Right ventricle myocardium inferior (tissue), 1 donor: Measurements from ENCODE around the gene CTSS. TPM values are rescaled to one million over a fixed set of nuclear protein-coding genes. Genes with fewer than 3 reads are reported as not detected.
"Not testable (repeated sequence)": the region's sequence is repeated elsewhere in the genome, so short reads cannot be mapped to it uniquely, and the experiment has no call there.

Experiments
- ATAC-seq: fragments of 200-7000 bp; cut with Tn5 transposase; one replicate; pipeline ENCODE4 v1.9.1; 2020; ENCODE audit warnings: mild to moderate bottlenecking, moderate library complexity
- DNase-seq: peaks from one replicate; pipeline ENCODE4 v3.0.0; 2021; ENCODE audit errors: missing footprints
- intact Hi-C: fragments of 100-400 bp; cut with DNase I; formaldehyde crosslinking; loops from one replicate; pipeline ENCODE4 v1.11.0; 2022
- total RNA-seq: library from RNA; stranded (reverse); fragmentation: NEBNext Ultra II Directional; extraction: Animal tissue kit (Norgen Biotek cat#: 25700); gene quantifications from one replicate; pipeline ENCODE4 v1.2.1, GENCODE V29; 2021
- donor health status: DM: no; HTN: yes; CAD: no; lungs with severe emphysema.

Gene CTSS
- total RNA-seq, 1 donor from 2014 or later, result 38.4 TPM

DNA sequence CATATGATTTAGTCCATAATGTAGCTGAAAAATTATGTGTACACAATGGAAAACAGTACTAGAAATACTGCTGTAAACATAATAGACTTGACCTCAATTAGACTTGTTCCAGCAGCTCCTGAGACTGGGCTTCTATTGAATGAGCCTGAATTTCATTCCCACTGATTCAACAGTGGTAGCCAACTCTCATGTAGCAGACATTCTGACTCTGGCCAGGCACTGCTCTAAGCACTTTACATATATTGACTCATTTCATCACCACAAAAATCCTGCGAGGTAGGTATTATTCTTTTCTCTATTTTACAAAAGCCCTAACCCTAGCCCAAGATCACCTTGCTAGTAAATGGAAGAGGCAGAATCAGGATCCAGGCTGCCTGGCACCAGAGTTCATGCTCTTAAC is 12.8 kb upstream of the CTSS start:
- DNase-seq (no peak), ATAC-seq (no peak)
- intact Hi-C loops, result no loop called here

DNA sequence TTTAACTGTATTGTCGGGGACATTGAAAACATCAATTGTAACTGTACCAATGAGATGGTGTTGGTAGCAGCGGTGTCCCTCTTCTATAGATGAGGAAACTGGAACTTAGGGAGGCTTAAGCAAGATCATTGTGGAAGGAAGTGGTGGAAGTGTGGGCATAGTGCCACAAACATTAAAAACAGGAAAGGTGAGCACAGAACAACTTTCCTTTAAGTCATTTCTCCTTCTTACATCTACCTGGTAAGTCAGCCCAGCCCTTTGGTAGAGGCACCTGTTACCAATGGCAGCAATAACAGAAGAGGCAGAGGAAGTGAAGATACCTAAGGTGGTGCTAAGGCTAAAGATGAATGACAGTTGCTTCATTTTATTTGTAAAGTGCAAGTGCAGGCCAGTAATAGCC is 12.0 kb upstream of the CTSS start:
- intact Hi-C loops, result no loop called here
- no peak for DNase-seq
- ATAC-seq, result no peak

DNA sequence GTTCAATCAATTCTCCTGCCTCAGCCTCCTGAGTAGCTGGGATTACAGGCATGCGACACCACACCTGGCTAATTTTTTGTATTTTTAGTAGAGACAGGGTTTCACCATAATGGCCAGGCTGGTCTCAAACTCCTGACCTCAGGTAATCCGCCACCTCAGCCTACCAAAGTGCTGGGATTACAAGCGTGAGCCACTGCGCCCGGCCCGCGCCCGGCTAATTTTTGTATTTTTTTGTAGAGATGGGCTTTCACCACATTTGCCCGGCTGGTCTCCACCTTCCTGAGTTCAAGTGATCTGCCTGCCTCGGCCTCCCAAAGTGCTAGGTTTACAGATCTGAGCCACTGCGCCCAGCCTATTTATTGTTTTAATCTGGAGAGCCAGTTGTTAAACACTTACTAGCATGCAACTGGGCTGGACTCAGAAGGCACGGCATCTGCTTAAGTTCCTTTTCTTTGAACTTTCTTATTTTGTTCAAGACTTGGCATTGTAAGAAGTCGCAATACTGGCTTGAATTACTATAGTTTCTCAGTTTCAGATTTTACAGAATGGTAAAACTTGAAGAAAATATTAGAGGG is 10.4 kb upstream of the CTSS start:
- ATAC-seq, intact Hi-C loops, DNase-seq: not testable (repeated sequence)

DNA sequence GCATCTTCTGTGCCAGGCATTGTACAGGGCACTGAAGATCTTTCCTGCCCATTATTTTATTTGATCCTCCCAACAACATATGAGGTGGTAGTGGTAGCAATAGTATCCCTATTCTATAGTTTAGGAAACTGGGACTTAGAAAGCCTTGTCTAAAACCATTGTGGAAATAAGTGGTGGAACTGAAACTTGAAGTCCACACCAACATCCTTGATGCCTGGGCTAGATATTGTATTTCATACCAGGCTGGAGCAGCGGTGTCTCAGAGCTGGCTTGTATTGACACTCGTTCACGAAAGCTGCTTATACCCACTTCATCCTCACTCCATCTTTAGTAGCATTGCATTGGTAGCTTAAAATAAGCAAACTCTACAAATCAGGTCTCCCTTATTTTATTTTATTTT is 9.7 kb upstream of the CTSS start:
- no peak for ATAC-seq

DNA sequence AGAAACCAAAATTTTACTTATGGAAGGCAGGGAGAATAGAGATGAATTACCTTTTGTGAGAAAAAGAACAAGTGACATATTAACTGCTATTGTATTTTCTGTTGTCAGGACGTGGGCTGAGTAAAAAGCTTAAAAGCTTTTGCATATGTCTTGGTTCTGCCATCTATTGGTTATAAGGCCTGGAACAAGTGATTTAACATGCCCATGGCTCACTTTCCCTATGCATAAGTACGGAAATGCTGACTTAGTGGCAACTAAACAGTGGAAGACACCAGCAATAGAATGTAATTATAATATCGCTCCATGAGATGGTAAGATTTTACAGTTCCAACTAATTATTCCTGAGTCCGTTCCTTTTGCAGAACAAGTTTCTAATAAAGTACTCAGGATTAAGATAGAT is 6.7 kb upstream of the CTSS start:
- DNase-seq, result no peak
- intact Hi-C loops, result no loop called here
- ATAC-seq, result no peak

More for the DNA sequence above, 9.7 kb upstream of the CTSS start:
- intact Hi-C loops, result no loop called here
- no peak for DNase-seq

DNA sequence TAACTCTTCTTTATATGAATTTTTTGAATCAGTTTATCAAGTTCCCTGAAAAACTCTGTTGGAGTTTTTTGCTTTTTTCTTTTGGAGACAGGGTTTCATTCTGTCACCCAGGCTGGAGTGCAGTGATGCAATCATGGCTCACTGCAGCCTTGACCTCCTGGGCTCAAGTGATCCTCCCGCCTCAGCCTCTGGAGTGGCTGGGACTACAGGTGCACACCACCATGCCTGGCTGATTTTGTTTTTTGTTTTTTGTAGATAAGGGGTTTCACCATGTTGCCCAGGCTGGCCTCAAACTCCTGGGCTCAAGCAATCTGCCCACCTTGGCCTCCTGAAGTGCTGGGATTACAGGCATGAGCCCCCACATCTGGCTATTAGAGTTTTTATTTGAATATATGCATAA is 2.1 kb upstream of the CTSS start:
- DNase-seq, intact Hi-C loops, ATAC-seq: not testable (repeated sequence)

DNA sequence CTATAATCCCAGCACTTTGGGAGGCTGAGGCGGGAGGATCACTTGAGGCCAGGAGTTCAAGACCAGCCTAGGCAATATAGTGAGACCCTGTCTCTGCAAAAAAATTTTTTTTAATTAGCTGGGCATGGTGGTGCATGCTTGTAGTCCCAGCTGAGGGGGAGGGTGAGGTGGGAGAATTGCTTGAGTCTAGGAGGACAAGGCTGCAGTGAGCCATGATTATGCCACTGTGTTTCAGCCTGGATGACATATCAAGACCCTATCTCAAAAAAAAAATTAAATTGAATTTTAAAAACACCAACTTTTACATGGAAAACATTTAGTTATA is 361 bp upstream of the CTSS start:
- intact Hi-C loops, DNase-seq, ATAC-seq: not testable (repeated sequence)

DNA sequence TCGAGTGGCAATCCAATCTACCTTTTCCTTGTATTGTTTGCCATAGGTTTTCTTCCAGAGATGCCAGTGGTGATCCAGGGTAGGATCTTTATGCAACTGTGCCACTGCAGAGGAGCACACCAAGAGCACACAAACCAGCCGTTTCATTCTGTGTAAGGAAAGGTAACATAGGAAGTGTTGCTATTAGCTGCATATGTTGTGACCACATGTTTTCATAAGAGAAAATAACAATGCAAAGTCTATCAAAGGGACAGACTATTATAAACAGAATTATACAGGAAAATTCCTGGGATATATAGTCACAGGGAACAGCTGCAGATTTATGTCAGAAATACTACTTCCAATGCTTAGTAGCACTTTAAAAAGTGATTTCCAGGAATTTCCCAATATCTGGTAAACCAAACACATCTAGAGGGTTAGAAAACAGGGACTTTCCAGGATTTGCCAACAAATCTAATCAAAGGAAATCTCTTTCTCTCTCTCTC is 919 bp downstream of the CTSS start:
- no peak for DNase-seq
- no peak for ATAC-seq
- intact Hi-C loops, result no loop called here

DNA sequence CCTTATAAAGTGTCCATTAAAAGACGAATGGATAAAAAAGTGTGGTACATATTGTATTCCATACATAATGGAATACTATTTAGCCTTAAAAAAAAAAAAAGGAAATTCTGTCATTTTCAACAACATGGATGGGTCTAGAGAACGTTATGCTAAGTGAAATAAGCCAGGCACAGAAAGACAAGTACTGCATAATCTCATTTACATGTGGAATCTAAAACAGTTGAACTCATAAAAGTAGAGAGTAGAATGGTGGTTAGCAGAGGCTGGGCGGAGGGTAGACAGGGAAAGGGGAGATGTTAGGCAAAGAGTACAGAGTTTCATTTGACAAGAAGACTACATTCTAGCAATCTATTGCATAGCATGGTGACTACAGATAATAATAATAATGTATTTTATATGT is 2.6 kb downstream of the CTSS start:
- ATAC-seq (no peak), DNase-seq (no peak)
- intact Hi-C loops, result no loop called here

DNA sequence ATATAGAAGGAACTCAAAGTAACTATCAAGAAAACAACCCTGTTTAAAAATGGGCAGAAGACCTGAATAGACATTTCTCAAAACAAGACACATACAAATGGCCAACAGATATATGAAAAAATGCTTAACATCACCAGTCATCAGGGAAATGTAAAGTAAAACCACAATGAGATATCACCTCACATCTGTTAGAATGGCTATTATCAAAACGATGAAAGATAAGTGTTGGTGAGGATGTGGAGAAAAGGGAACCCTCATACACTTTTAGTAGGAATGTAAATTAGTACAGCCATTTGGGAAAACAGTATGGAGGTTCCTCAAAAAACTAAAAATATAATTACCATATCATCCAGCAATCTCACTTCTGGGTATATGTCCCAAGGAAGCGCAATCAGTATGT is 3.0 kb downstream of the CTSS start:
- no peak for ATAC-seq
- intact Hi-C loops, result no loop called here
- no peak for DNase-seq

DNA sequence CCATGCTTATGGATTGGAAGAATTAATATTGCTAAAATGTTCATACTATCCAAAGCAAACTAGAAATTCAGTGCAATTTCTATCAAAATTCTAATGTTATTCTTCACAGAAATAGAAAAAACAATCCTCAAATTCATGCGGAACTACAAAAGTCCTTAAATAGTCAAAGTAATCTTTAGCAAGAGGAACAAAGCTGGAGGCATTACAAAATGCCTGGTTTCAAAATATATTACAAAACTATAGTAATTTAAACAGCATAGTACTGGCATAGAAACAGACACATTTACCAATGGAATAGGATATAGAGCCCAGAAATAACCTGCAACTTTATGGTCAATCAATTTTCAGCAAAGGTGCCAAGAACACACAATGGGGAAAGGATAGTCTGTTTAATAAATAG is 3.8 kb downstream of the CTSS start:
- intact Hi-C loops, result no loop called here
- no peak for DNase-seq

DNA sequence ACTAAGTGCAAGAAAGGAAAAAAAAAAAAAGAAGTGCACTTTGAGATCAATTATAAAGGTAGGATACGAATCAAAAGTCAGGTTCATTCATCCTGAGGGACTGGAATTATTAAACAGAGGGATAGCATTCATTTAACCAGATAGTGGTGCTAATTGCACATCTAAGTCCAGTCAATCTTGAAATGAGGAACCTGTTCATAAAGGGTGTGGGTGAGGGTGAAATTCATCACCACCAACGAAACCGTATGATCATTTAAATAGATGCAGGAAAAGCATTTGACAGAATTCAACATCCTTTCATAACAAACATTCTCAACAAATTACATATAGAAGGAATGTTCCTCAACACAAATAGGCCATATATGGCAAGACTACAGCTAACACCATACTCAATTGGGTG is 5.6 kb downstream of the CTSS start:
- intact Hi-C loops, result no loop called here
- DNase-seq (no peak), ATAC-seq (no peak)

More for the DNA sequence above, 3.8 kb downstream of the CTSS start:
- ATAC-seq, result no peak

DNA sequence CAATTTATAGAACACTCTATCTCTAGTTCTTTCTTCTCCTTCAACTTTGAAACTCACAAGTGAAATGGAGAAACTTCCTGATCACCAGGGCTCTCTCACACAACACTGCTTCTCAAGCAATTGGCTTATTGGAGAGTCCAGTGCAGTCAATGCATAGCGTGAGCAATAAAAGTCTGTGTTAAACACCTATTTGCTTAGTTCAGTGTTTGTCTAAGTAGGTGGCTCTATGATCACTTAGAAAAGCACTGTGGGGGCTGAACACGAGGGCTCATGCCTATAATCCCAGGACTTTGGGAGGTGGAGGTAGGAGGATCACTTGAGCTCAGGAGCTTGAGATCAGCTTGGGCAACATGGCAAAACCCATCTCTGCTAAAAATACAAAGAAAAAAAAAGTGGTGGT is 12.2 kb downstream of the CTSS start:
- intact Hi-C loops, result no loop called here
- DNase-seq (no peak), ATAC-seq (no peak)

DNA sequence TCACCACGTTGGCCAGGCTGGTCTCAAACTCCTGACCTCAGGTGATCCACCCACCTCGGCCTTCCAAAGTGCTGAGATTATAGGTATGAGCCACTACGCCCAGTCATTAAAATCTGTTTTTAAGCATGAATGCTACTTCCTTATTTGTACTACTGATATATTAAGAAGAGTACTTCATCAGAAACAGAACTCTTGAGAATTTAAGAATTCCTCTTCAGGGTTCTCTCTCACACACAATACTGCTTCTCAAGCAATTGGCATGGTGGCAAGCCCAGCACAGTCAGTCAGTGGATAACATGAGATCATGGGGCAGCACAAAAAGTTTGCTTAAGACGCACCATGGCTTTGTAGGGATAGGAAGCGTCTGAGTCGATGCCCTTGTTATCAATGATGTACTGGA is 14.1 kb downstream of the CTSS start:
- DNase-seq, result no peak
- intact Hi-C loops, result no loop called here
- no peak for ATAC-seq

DNA sequence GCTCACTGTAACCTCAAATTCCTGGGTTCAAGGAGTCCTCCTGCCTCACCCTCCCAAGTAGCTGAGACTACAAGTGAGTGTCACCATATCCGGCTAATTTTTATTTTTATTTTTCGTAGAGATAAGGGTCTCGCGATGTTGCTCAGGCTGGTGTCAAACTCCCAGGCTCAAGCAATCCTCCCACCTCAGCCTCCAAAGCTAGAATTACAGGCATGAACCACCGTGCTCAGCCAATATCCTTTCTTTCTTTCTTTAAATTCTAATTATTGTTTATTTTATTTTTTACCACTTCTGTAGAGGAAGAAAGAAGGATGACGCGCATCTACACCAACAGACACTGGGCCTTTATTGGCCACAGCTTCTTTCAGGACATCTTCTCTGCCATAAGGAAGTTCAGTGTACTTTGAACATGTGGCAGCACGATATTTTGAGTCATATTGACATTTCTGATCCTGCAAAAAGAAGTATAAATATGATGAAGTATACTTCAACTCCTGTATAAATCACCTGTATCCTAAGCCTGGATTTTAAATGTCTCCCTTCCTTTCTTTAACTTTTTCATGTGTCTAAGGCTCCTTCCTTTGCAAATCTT is 15.8 kb downstream of the CTSS start:
- no peak for ATAC-seq
- intact Hi-C loops, result no loop called here
- DNase-seq, result no peak

DNA sequence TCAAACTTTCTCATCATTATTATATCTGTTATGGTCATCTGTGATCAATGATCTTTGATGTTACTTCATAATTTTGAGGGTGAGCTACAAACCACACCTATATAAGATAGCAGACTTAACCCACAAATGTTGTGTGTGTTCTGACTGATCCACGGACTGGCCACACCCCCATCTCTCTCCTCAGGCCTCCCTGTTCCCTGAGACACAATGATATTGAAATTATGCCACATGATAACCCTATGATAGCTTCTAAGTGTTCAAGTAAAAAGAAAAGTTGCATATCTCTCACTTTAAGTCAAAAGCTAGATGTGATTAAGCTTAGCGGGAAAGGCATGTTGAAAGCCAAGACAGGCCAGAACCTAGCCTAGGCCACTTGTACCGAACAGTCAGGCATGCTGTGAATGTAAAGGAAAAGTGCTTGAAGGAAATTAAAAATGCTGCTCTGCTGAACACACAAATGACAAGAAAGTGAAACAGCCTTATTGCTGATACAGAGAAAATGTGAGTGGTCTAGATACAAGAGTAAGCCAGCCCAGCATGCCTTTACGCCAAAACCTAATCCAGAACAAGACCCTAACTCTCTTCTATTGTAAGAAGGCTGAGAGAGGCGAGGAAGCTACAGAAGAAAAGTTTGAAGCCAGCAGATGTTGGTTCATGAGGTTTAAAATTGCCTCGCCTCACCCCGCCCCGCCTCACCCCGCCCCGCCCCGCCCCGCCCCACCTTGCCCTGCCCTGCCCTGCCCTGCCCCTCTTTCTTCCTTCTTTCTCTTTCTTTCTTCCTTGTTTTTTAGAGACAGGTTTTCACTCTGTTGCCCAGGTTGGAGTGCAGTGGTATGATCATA is 16.5 kb downstream of the CTSS start:
- ATAC-seq (no peak), DNase-seq (no peak)
- intact Hi-C loops, result no loop called here

DNA sequence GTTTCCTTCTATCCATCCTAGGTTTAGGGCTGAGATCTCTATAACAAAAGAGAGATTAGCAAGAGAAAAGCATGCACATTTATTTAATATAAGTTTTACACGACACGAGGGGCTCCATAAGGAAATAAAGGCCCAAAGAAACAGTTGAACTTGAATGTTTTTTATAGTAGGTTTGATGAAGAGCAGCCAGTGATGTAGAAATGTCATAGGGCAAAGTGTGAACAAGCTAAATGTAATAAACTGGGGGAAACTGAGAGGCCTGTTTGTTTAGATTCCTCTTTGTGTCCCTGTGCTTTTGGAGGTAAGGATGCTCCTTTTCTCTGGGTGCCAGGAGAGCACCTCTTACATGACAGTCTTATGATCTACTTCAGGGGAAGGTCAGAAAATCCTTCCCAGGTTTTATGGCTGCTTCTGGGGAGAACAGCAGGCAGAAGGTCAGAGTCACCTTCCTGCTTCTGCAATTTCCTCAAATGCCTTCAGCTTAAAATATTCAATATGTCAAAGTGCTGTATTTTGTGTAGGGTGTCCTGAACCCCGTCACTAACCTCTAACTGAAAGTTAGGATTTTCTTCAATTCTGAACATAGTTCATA is 35.4 kb downstream of the CTSS start:
- DNase-seq (no peak), ATAC-seq (no peak)
- intact Hi-C loops, result no loop called here

DNA sequence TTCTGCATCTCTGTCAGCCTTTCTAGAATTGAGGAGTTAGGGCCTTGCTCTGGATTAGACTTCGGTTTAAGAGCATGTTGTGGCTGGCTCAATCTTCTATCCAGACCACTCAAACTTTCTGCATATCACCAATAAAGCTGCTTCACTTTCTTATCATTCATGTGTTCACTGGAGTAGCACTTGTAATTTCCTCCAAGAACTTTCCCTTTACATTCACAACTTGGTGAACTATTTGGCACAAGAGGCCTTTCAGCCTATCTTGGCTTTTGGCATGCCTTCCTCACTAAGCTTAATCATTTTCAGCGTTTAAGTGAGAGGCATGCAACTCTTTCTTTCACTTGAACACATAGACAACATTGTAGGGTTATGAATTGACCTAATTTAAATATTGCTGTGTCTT is 41.2 kb downstream of the CTSS start:
- intact Hi-C loops, result no loop called here
- no peak for ATAC-seq
- no peak for DNase-seq

DNA sequence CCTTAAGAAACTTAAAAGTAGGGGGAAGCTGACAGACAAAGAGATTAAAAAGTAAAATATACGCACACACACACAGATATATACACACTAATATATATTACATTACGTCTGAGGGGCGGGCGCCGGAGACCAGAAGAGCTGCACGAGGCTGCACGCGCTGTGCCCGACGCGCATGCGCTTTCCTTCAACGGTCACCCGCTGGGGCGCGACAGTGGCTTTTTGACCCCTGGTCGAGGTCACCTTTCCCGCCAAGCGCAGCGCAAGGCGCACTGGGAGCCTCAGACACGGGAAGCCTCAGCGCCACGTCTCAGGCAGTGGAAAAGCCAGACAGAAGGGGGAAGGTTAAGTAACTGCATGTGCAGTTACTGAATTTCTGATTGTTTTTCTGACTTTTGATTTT is 44.9 kb downstream of the CTSS start, which contains the start of gene HORMAD1:
Gene HORMAD1 (minus strand): TSS at position 193 of the 400 bp plus-strand sequence. CDS start 1,390 bp downstream, outside the sequence.
- intact Hi-C loops, result no loop called here
- ATAC-seq, result no peak
- DNase-seq, result no peak

DNA sequence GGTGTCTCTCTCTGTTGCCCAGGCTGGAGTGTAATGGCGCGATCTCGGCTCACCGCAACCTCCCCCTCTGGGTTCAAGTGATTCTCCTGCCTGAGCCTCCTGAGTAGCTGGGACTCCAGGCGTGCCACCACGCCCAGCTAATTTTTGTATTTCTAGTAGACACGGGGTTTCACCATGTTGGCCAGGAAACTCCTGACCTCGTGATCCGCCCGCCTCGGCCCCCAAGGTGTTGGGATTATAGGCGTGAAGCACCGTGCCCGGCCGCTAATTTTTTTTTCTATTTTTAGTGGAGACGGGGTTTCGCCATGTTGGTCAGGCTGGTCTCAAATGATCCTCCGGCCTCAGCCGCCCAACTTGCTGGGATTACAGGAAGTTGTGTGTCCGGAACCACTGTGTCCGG is 45.5 kb downstream of the CTSS start:
- ATAC-seq, result no peak
- intact Hi-C loops, result no loop called here
- no peak for DNase-seq
